ENCODE measurements around the gene TPST2. TPM values are rescaled to one million over a fixed set of nuclear protein-coding genes. Genes with fewer than 3 reads are reported as not detected.

Gene TPST2
- total RNA-seq, 1 experiment from 2014 or later: 11.8 TPM

GRCh38 chr22:26610072-26610958 is 20.4 kb upstream of the TPST2 start:
- CTCF ChIA-PET: no interaction called here
- no peak overlapping the region for H3K4me3 Mint-ChIP-seq (ENCODE audit: low read depth, unreplicated experiment)
- intact Hi-C loops (cut with micrococcal nuclease; ENCODE audit: unreplicated experiment): no loop called here
- no peaks in the 10 kb centered on the region for H3K9me3 Mint-ChIP-seq (ENCODE audit: low read depth, unreplicated experiment)
- no peak for DNase-seq
- no peak overlapping the region for H3K27ac Mint-ChIP-seq (ENCODE audit: unreplicated experiment)
- H3K4me1 Mint-ChIP-seq (ENCODE audit: low read depth, unreplicated experiment): no peaks in the 10 kb centered on the region
- H3K27me3 Mint-ChIP-seq (ENCODE audit: unreplicated experiment): peaks cover 67% of the 10 kb centered on the region
- BruUV-seq (replicated peaks): no TSS peak
- no peaks in the 10 kb centered on the region for H3K36me3 Mint-ChIP-seq (ENCODE audit: insufficient read depth, unreplicated experiment)
- TF ChIP-seq, protein P1, sequence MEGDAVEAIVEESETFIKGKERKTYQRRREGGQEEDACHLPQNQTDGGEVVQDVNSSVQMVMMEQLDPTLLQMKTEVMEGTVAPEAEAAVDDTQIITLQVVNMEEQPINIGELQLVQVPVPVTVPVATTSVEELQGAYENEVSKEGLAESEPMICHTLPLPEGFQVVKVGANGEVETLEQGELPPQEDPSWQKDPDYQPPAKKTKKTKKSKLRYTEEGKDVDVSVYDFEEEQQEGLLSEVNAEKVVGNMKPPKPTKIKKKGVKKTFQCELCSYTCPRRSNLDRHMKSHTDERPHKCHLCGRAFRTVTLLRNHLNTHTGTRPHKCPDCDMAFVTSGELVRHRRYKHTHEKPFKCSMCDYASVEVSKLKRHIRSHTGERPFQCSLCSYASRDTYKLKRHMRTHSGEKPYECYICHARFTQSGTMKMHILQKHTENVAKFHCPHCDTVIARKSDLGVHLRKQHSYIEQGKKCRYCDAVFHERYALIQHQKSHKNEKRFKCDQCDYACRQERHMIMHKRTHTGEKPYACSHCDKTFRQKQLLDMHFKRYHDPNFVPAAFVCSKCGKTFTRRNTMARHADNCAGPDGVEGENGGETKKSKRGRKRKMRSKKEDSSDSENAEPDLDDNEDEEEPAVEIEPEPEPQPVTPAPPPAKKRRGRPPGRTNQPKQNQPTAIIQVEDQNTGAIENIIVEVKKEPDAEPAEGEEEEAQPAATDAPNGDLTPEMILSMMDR (IDR thresholded peaks at IDR 0.05; ENCODE audit: unreplicated experiment): no peak

GRCh38 chr22:26609287-26609686 is 19.4 kb upstream of the TPST2 start:
- Mint-ChIP-seq H3K4me1 (ENCODE audit: low read depth, unreplicated experiment) (no peaks in the 10 kb centered on the region), H3K4me3 (ENCODE audit: low read depth, unreplicated experiment) (no peak overlapping the region), H3K9me3 (ENCODE audit: low read depth, unreplicated experiment) (no peaks in the 10 kb centered on the region), H3K27me3 (ENCODE audit: unreplicated experiment) (peaks cover 66% of the 10 kb centered on the region), H3K36me3 (ENCODE audit: insufficient read depth, unreplicated experiment) (no peaks in the 10 kb centered on the region), H3K27ac (ENCODE audit: unreplicated experiment) (no peak overlapping the region)
- DNase-seq: no peak
- CTCF ChIA-PET: interaction anchor here (0.5 kb wide), 1 partner anchor 89 kb away, joined by 3 read pairs; no protein-coding TSS in a partner anchor
- no TSS peak for BruUV-seq (replicated peaks)
- intact Hi-C loops (cut with micrococcal nuclease; ENCODE audit: unreplicated experiment): no loop called here
- TF ChIP-seq, protein P1 (IDR thresholded peaks at IDR 0.05; ENCODE audit: unreplicated experiment): no peak

DNA sequence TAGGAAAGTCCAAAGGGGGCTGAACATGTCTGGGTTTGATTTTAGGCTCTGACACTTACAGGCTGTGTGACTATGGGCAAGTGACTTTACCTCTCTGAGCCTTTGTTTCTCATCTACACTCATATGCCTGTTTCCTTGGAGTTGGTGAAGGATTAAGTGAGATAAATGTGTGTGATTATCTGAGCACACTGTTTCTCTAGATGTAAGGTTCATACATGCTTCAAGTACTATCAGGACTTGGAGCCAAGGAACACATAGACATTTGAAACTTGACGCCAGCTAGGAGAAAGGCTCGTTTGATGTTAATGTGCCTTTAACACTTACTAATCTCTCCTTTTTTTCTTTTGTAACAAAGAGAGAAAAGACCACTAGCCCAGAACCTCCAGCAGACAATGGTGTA is 18.2 kb upstream of the TPST2 start:
- no peak overlapping the region for H3K27ac Mint-ChIP-seq (ENCODE audit: unreplicated experiment)
- no peaks in the 10 kb centered on the region for H3K36me3 Mint-ChIP-seq (ENCODE audit: insufficient read depth, unreplicated experiment)
- H3K4me1 Mint-ChIP-seq (ENCODE audit: low read depth, unreplicated experiment): no peaks in the 10 kb centered on the region
- intact Hi-C loops (cut with micrococcal nuclease; ENCODE audit: unreplicated experiment): no loop called here
- peaks cover 60% of the 10 kb centered on the region for H3K27me3 Mint-ChIP-seq (ENCODE audit: unreplicated experiment)
- DNase-seq: no peak
- no TSS peak for BruUV-seq (replicated peaks)
- no peak overlapping the region for H3K4me3 Mint-ChIP-seq (ENCODE audit: low read depth, unreplicated experiment)
- CTCF ChIA-PET: interaction anchor here (0.6 to 0.7 kb wide), 2 partner anchors 26 to 256 kb away, joined by 3 to 5 read pairs; no protein-coding TSS in a partner anchor
- TF ChIP-seq, protein P1 (IDR thresholded peaks at IDR 0.05; ENCODE audit: unreplicated experiment): no peak
- H3K9me3 Mint-ChIP-seq (ENCODE audit: low read depth, unreplicated experiment): no peaks in the 10 kb centered on the region

GRCh38 chr22:26606611-26607010 is 16.7 kb upstream of the TPST2 start:
- H3K4me3 Mint-ChIP-seq (ENCODE audit: low read depth, unreplicated experiment): no peak overlapping the region
- CTCF ChIA-PET: no interaction called here
- no peak overlapping the region for H3K27ac Mint-ChIP-seq (ENCODE audit: unreplicated experiment)
- peaks cover 58% of the 10 kb centered on the region for H3K27me3 Mint-ChIP-seq (ENCODE audit: unreplicated experiment)
- H3K4me1 Mint-ChIP-seq (ENCODE audit: low read depth, unreplicated experiment): no peaks in the 10 kb centered on the region
- intact Hi-C loops (cut with micrococcal nuclease; ENCODE audit: unreplicated experiment): no loop called here
- H3K9me3 Mint-ChIP-seq (ENCODE audit: low read depth, unreplicated experiment): no peaks in the 10 kb centered on the region
- H3K36me3 Mint-ChIP-seq (ENCODE audit: insufficient read depth, unreplicated experiment): no peaks in the 10 kb centered on the region
- TF ChIP-seq, protein P1 (IDR thresholded peaks at IDR 0.05; ENCODE audit: unreplicated experiment): no peak
- no peak for DNase-seq
- BruUV-seq (replicated peaks): no TSS peak

Measured in Calu3 (cell line).